Measurements from ENCODE around the gene WRAP73. TPM values are rescaled to one million over a fixed set of nuclear protein-coding genes. Genes with fewer than 3 reads are reported as not detected.

The WRAP73 gene
- total and polyA plus RNA-seq, 9 of the 15 experiments (the other 6 are each of a cell fraction or from before 2014, with no cell fraction given), result 4.3 to 51.8 (median 30.1) TPM

- Histone ChIP-seq H3K9me1 (ENCODE audit: control insufficient read depth, insufficient read depth, low read length) (no peaks in the 10 kb centered on the region), H3K27ac (ENCODE audit: extremely low read depth, low read depth, low read length) (no peak overlapping the region), H3K27me3 (ENCODE audit: control insufficient read depth in 2 of 2, insufficient read depth in 2 of 2, low read length in 2 of 2) (peaks cover 5 to 25% of the 10 kb centered on the region in 2 experiments; a peak in 4 of 5 replicates), H3K4me2 (ENCODE audit: insufficient read depth, low read length) (peak overlapping the region; percentile 92), H3K4me1 (replicated peaks in 1 of 2; ENCODE audit: control insufficient read depth in 2 of 2, insufficient read depth in 2 of 2, low read length in 2 of 2) (peaks cover 10 to 27% of the 10 kb centered on the region in 2 experiments; a peak in 4 of 5 replicates), H3K36me3 (ENCODE audit: control insufficient read depth, insufficient read depth, low read length) (peaks cover 14% of the 10 kb centered on the region; the same call in 1 of the 3 replicates), H3K9ac (ENCODE audit: insufficient read depth in 1 of 2, low read depth in 2 of 2, low read length in 2 of 2) (peak overlapping the region; percentile 54 to 91; a peak in 3 of 4 replicates), H3K9me3 (replicated peaks; ENCODE audit: control insufficient read depth, insufficient read depth, low read depth, low read length) (no peaks in the 10 kb centered on the region), H3K4me3 (peak overlapping the region; percentile 95), H3K79me2 (ENCODE audit: control insufficient read depth, insufficient read depth, low read length) (no peaks in the 10 kb centered on the region), H4K20me1 (replicated peaks; ENCODE audit: control insufficient read depth, insufficient read depth, low read length) (peaks cover 7% of the 10 kb centered on the region; the same call in 1 of the 2 replicates), H2AFZ (ENCODE audit: low read depth, low read length) (peak overlapping the region; percentile 97)
- no peak for FAIRE-seq
- intact Hi-C loops (cut with micrococcal nuclease), result no loop called here
- no peak for TF ChIP-seq ZNF766 (CRISPR knock-in tag; conservative IDR thresholded peaks at IDR 0.05)
- no peak for TF ChIP-seq MITF (IDR thresholded peaks at IDR 0.05)
- no peak for TF ChIP-seq NKRF (IDR thresholded peaks at IDR 0.05; ENCODE audit: borderline replicate concordance)
- peak; percentile 36 for TF ChIP-seq PRDM10 (IDR thresholded peaks at IDR 0.05; ENCODE audit: partially characterized antibody)
- peak; percentile 41; the same call in 1 of the 2 replicates for TF ChIP-seq ZC3H4 (CRISPR knock-in tag; IDR thresholded peaks at IDR 0.05; ENCODE audit: borderline replicate concordance)
- 0 out of 2 replicates have a peak, but pooled peaks have one; percentile 17 for TF ChIP-seq ZFX (CRISPR knock-in tag; IDR thresholded peaks at IDR 0.05)
- ChIA-PET CTCF (ENCODE audit: low intra/inter-chr PET ratio) (interaction anchor here (0.7 kb wide), 1 partner anchor 134 kb away, joined by 3 read pairs; no protein-coding TSS in a partner anchor), POLR2A (interaction anchor here (0.6 to 0.7 kb wide), 2 partner anchors 25 to 171 kb away, joined by 4 read pairs; no protein-coding TSS in a partner anchor)
- DNase-seq (ENCODE audit: extremely low read depth in 1 of 4, low spot score in 3 of 4), result no peak
- no peak for ATAC-seq
- in situ Hi-C loops (cut with MboI), result loop anchor here (5.0 kb wide), 1 partner anchor 181 kb away; no protein-coding TSS in a partner anchor
- 9% methylated on average over 23 of the region's 23 CpGs for WGBS (ENCODE audit: insufficient coverage, low coverage, missing lambda C conversion rate)
- no TSS peak for BruUV-seq (replicated peaks)
Observed at GRCh38 chr1:3623441-3624199, 26.3 kb downstream of the WRAP73 start.
